ENCODE measurements around the gene REEP1. TPM values are rescaled to one million over a fixed set of nuclear protein-coding genes. Genes with fewer than 3 reads are reported as not detected.

The REEP1 gene
- total RNA-seq, 1 experiment from 2014 or later = 5.3 TPM

DNA sequence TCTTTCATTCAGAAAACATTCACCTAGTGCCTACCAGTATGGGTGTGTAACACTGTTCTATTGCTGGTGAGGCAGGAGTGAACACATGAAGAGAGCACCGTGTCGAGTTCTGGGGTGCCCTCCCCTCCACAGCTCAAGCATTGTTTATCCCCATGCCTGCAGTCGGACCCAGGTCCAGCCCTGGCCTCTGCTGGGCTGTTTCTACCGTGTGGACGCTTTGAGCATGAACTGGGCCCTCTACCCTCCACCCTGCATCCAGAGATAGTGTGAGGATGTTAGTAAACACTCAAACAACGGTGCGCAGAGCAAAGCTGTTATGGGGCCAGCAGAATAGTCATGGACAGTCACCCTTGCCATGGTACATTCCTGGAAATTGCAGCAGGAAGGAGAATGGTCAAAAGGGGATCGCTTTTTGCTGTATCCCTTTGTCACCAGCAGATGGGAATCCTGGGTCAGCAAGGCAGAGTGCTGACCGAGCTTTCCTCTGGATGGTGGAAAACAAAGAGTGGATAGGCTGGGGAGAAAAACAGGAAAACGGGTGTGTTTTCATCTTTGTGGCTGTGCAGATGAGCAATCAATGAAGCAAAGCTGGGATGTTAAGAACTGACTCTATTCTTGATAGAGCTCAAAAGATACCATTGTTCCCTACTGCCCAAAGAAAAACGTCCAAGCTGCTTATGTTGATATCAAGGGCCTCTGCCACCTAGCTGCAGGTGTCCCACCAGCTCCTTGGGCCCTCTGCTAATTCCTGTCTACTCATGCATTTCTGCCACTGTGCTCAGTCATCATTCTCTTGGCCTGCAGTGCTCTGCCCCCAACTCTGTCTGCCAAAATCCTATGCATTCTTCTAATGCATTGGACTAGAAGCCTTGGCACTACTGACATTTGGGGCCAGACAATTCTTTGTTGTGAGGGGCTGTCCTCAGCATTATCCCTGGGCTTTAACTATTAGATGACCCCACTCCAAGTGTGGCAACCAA, 38.7 kb downstream of the REEP1 start:
- no peaks in the 10 kb centered on the region for H3K9me3 Mint-ChIP-seq (ENCODE audit: low read depth, unreplicated experiment)
- no TSS peak for BruUV-seq (replicated peaks)
- H3K27me3 Mint-ChIP-seq (ENCODE audit: unreplicated experiment) = peaks cover 20% of the 10 kb centered on the region
- TF ChIP-seq, protein P1, sequence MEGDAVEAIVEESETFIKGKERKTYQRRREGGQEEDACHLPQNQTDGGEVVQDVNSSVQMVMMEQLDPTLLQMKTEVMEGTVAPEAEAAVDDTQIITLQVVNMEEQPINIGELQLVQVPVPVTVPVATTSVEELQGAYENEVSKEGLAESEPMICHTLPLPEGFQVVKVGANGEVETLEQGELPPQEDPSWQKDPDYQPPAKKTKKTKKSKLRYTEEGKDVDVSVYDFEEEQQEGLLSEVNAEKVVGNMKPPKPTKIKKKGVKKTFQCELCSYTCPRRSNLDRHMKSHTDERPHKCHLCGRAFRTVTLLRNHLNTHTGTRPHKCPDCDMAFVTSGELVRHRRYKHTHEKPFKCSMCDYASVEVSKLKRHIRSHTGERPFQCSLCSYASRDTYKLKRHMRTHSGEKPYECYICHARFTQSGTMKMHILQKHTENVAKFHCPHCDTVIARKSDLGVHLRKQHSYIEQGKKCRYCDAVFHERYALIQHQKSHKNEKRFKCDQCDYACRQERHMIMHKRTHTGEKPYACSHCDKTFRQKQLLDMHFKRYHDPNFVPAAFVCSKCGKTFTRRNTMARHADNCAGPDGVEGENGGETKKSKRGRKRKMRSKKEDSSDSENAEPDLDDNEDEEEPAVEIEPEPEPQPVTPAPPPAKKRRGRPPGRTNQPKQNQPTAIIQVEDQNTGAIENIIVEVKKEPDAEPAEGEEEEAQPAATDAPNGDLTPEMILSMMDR (IDR thresholded peaks at IDR 0.05; ENCODE audit: unreplicated experiment) = no peak
- no peak for DNase-seq
- CTCF ChIA-PET = interaction anchor here (0.8 kb wide), 1 partner anchor 72 kb away, joined by 3 read pairs; no protein-coding TSS in a partner anchor
- no peak overlapping the region for H3K4me3 Mint-ChIP-seq (ENCODE audit: low read depth, unreplicated experiment)
- no peaks in the 10 kb centered on the region for H3K4me1 Mint-ChIP-seq (ENCODE audit: low read depth, unreplicated experiment)
- intact Hi-C loops (cut with micrococcal nuclease; ENCODE audit: unreplicated experiment) = loop anchor here (5.0 kb wide), 2 partner anchors 74 to 76 kb away; no protein-coding TSS in a partner anchor
- no peaks in the 10 kb centered on the region for H3K36me3 Mint-ChIP-seq (ENCODE audit: insufficient read depth, unreplicated experiment)
- no peak overlapping the region for H3K27ac Mint-ChIP-seq (ENCODE audit: unreplicated experiment)

DNA sequence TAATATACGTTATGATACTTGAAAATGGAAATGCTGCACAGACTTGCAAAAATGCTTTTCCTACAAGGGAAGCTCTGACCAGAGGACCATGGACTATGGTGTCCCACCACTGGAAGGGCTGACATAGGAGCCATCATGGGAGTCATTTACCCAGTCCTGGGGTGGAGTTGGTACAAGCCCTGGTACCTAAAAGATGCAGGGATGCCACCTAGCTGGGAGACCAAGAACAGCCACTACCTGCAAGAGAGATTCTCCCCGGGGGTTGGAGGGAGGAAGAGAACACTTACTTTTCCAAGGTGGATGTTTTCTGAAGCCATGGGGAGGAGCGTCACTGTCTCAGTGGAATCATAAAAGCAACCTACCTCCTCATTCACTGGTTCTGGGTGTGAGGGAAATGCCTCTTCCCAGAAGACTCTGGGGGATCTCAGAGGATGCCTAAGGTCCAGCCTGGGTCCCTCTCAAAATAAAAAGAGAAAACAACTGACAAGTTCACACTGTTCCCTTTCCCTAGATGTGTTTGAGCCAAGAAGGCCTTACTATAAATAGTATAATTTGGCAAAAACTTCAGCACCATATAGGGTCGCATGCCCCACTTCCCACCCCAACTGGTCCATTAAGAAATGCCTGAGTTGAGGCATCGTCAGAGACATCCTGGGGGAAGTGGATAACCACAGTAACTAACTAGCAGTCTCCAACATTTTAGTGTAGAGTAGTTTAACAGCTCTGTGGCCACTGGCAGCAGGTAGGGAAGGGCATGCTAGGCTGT, 39.9 kb downstream of the REEP1 start:
- CTCF ChIA-PET = interaction anchor here (1.3 kb wide), 1 partner anchor 54 kb away, joined by 3 read pairs; no protein-coding TSS in a partner anchor
- H3K4me3 Mint-ChIP-seq (ENCODE audit: low read depth, unreplicated experiment) = no peak overlapping the region
- no peaks in the 10 kb centered on the region for H3K9me3 Mint-ChIP-seq (ENCODE audit: low read depth, unreplicated experiment)
- intact Hi-C loops (cut with micrococcal nuclease; ENCODE audit: unreplicated experiment) = loop anchor here (5.0 kb wide), 2 partner anchors 75 kb away; no protein-coding TSS in a partner anchor
- H3K27ac Mint-ChIP-seq (ENCODE audit: unreplicated experiment) = no peak overlapping the region
- TF ChIP-seq, protein P1 (IDR thresholded peaks at IDR 0.05; ENCODE audit: unreplicated experiment) = no peak
- no peaks in the 10 kb centered on the region for H3K4me1 Mint-ChIP-seq (ENCODE audit: low read depth, unreplicated experiment)
- BruUV-seq (replicated peaks) = no TSS peak
- no peaks in the 10 kb centered on the region for H3K36me3 Mint-ChIP-seq (ENCODE audit: insufficient read depth, unreplicated experiment)
- no peak for DNase-seq
- H3K27me3 Mint-ChIP-seq (ENCODE audit: unreplicated experiment) = peaks cover 13% of the 10 kb centered on the region

DNA sequence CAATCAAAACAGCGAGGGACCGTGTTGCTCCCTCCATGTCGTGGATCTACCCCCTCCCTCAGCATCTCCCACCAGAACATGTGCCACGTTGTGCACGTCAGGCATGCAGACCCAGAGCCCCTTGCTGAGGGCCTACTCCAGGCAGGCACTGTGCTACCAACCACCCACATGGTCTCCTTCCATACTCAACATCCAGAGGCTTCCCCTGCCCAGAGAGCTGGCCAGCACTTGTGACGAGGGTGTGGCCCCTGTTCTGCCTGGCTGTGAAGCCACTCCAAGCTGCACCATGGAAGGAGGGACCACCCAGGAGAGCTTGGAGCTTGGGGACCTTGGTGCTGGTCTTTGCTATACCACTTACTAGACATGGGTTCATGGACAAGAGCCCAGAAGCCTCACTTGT, 40.5 kb downstream of the REEP1 start:
- peaks cover 13% of the 10 kb centered on the region for H3K27me3 Mint-ChIP-seq (ENCODE audit: unreplicated experiment)
- TF ChIP-seq, protein P1 (IDR thresholded peaks at IDR 0.05; ENCODE audit: unreplicated experiment) = no peak
- H3K4me1 Mint-ChIP-seq (ENCODE audit: low read depth, unreplicated experiment) = no peaks in the 10 kb centered on the region
- DNase-seq = no peak
- intact Hi-C loops (cut with micrococcal nuclease; ENCODE audit: unreplicated experiment) = loop anchor here (5.0 kb wide), 2 partner anchors 75 kb away; no protein-coding TSS in a partner anchor
- H3K36me3 Mint-ChIP-seq (ENCODE audit: insufficient read depth, unreplicated experiment) = no peaks in the 10 kb centered on the region
- no TSS peak for BruUV-seq (replicated peaks)
- no peaks in the 10 kb centered on the region for H3K9me3 Mint-ChIP-seq (ENCODE audit: low read depth, unreplicated experiment)
- H3K27ac Mint-ChIP-seq (ENCODE audit: unreplicated experiment) = no peak overlapping the region
- CTCF ChIA-PET = interaction anchor here (1.3 kb wide), 1 partner anchor 53 kb away, joined by 3 read pairs; no protein-coding TSS in a partner anchor
- H3K4me3 Mint-ChIP-seq (ENCODE audit: low read depth, unreplicated experiment) = no peak overlapping the region

DNA sequence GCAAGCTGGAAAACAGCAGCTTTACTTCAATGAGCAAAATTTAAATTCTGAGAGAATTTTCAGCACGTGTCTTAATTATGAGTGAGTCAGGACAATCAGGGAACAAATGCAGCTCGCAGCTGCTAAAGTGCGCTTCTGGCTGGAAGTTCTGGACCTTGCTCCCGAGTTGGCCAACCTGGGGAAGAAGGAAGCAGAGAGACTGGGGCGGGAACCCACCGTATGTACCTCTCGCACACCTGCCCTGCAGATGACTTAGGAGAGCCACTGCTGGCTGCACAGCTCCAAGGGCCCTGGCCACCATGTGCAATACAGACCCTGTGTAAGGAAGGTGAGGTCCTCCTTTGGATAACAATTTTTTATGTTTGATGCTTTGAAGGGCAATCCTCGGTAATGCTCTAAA, 42.4 kb downstream of the REEP1 start:
- intact Hi-C loops (cut with micrococcal nuclease; ENCODE audit: unreplicated experiment) = loop anchor here (5.0 kb wide), 2 partner anchors 73 to 77 kb away; no protein-coding TSS in a partner anchor
- TF ChIP-seq, protein P1 (IDR thresholded peaks at IDR 0.05; ENCODE audit: unreplicated experiment) = no peak
- H3K4me1 Mint-ChIP-seq (ENCODE audit: low read depth, unreplicated experiment) = no peaks in the 10 kb centered on the region
- no peaks in the 10 kb centered on the region for H3K9me3 Mint-ChIP-seq (ENCODE audit: low read depth, unreplicated experiment)
- no peak overlapping the region for H3K4me3 Mint-ChIP-seq (ENCODE audit: low read depth, unreplicated experiment)
- DNase-seq = no peak
- BruUV-seq (replicated peaks) = no TSS peak
- peaks cover 6% of the 10 kb centered on the region for H3K27me3 Mint-ChIP-seq (ENCODE audit: unreplicated experiment)
- H3K27ac Mint-ChIP-seq (ENCODE audit: unreplicated experiment) = no peak overlapping the region
- no peaks in the 10 kb centered on the region for H3K36me3 Mint-ChIP-seq (ENCODE audit: insufficient read depth, unreplicated experiment)
- CTCF ChIA-PET = interaction anchor here (0.6 kb wide), 1 partner anchor 600 kb away, joined by 3 read pairs; no protein-coding TSS in a partner anchor
